ENCODE data around the gene CSPG4.
"Not testable (repeated sequence)": the region's sequence is repeated elsewhere in the genome, so short reads cannot be mapped to it uniquely, and the experiment has no call there.

CSPG4 gene

GRCh38 chr15:75648156-75649000, 64.3 kb downstream of the CSPG4 start:
- DNase-seq (ENCODE audit: low read depth) = no peak

DNA sequence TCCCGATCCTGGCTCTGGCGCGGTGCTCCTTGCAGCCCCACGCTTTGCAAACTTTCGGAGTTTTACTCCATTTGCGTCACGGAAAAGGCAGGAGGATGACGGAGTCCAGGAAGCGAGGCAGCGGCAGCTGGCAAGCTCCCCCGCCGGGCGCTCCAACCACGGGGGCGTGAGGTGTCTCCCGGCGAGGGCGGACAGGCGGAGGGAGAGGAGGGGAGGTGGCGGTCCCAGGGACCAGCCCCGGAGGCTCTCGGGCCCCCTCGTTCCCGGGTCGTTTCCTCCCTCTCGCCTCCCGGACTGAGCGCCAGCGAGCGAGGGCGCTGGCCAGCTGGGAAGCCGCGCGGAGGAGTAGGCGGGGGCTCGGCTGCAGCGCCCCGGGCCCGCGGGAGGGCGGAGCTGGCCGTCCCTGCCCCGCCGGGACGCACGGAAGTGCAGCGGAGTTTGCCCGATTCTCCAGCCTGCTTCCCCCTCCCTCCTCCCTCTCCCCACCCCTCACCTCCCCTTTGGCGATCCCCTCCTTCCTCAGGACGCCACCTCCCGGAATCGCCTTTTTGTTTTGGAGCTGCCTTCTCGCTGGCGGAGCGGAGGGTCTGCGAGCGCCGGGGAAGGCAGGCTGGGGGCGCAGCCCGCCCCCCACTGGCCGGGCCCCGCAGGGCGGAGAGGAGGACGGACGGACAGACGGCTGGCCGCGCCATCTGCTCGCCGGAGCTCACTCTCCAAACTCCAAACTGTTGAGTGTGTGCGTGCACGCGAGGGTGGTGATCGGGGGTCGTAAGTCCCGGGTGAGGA, 65.1 kb downstream of the CSPG4 start, which contains the start of gene SNX33:
SNX33 (plus strand) TSS at position 543 of the 786 bp plus-strand sequence. CDS start 1,191 bp downstream, outside the sequence.
- peak; percentile 37 for DNase-seq (ENCODE audit: low read depth)

DNA sequence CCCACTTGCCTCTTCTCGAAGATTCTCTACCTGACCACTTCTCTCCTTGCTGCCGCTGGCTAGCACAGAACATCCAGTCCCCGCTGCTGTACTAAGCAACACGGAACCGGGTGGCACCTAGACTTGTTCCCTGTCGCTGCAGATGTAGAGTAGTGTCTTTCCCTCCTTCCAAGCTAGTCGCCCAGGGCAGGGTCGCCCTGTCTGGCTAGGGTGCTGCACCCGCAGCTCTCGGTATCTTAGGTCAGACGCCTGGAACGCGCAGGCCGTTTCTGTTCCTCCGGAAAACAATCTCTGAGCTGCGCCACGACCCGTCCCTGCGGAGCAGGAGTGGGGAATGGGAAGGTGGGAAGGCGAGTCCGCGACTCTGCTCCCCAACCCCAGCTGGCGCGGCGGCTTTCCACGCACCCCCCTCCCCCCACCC, 65.7 kb downstream of the CSPG4 start:
- DNase-seq (ENCODE audit: low read depth) = no peak

- no peak for DNase-seq (ENCODE audit: low read depth)
These were observed 66.3 kb downstream of the CSPG4 start for GRCh38 chr15:75646112-75646943.

DNA sequence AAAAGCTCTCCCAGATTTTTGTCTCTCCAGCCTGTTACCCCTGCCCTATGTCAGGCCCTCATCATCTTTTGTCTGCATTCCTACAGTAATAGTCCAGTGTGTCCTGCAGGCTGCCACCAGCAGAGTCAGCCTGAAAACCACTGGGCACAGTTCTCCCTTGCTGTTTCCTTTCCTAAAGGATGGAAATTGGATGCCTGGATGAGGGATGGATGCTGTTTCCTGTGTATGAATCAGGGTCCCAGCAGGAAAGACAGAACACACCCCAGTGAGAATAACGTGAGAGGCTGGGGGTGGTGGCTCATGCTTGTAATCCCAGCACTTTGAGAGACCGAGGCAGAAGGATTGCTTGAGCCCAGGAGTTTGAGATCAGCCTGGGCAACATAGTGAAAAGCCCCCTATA, 68.3 kb downstream of the CSPG4 start:
- no peak for DNase-seq (ENCODE audit: low read depth)

- DNase-seq (ENCODE audit: low read depth) = no peak
These were observed 71.0 kb downstream of the CSPG4 start for GRCh38 chr15:75641603-75642002.

DNA sequence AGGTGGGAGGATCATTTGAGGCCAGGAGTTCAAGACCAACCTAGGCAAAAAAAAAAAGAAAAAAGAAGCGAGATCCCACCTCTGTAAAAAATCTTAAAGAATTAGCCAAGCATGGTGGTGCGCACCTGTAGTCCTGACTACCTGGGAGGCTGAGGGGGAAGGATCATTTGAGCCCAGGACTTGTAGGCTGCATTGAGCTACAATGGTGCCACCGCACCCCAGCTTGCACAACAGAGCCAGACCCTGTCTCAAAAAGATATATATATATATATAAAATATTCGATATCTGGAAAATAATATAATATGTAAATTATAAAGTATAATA, 71.5 kb downstream of the CSPG4 start:
- DNase-seq (ENCODE audit: low read depth) = no peak

DNA sequence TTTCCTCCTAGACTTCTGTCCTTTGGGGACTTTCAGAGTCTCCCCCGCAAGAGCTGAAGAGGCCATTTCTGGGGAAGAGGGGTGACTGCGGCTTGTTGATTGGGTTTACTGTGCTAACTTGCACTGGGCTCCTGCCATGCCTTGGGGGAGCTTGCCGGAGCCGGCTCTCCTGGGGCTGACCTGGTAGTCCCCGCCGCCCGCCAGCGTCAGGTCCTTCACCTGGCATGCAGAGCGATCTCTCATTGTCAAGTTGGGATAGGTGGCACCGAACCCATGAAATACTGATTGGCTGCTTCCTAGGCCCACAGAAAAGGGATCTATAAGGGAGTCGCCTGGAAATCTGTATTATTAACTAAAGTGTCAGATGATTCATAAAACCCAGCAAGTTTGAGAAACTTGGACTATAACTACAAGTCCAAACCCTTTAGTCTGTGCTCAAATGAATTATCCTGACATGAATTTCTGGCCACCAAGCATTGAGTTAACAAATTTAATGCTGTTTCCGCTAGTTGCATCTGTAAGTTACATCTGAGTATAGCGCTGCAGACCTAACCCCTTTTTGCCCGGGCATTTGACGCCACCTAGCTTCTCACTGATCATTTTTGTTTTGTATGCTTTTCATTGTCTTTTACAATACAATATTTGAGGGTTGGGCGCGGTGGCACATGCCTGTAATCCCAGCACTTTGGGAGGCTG, 72.0 kb downstream of the CSPG4 start:
- DNase-seq (ENCODE audit: low read depth) = peak; percentile 41

DNA sequence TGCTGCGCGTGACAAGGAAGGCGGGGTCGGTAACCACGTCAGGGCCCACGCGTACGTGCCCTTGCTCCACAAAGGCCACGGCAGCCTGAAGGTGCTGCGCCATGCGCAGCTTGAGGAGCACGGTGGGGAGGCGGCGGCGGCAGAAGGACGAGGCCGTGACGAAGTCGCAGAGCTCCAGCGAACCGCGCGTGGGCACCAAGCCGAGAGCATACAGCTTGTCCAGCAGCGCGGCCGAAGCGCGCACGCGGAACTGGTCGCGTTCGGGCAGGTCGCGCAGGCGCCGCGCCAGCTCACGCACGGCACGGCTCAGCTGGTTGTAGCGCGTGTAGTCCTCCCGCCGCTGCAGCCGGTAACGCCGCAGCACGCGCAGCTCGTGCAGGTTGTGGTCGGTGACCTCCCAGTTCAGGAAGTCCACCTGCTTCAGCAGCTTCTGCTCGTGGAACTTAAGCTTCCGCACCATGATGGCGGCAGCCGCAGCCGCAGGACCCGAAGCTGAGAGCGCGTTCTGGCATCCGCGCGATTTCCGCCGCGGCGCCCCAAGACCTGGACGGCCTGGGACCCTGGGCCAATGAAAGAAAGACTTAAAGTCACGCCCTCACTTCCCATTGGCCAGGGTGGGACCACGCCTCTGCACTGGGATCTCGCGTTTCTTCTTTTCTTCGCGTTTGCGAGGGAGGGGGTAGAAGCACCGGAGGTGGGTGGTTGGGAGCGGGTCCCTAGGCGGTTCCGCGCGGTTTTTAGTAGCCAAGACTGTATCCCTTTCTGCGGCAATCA, 72.8 kb downstream of the CSPG4 start, which contains the start of gene IMP3:
IMP3 (minus strand) TSS at position 516 of the 774 bp plus-strand sequence; CDS start at position 460, 56 bp downstream.
- DNase-seq (ENCODE audit: low read depth) = peak; percentile 89

DNA sequence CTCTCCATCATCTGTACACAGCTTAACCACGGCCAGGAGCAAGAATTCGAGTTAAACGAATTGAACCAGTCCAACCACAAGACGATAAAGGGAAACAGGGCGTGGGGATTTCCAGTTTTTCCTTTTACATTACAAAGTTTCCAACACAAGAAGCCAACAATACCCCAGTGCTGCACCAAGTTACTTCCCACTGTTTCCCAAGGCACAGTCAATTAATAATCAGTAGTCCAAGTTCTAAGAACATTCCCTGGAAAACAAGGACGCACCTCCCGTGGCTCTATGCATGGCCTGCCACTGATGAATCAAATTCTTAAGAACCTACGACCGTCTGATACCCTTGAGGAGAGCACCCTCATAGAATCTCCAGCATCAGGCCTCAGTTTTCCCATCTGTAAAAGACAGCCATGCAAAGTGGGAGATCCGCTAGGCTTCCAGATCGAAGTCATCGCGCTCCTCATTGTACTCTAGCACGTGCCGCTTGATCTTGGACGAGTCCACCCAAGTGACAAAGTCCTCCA, 73.4 kb downstream of the CSPG4 start:
- no peak for DNase-seq (ENCODE audit: low read depth)

GRCh38 chr15:75637245-75638009, 75.2 kb downstream of the CSPG4 start:
- DNase-seq (ENCODE audit: low read depth) = no peak

- DNase-seq (ENCODE audit: low read depth) = no peak
These were observed 76.6 kb downstream of the CSPG4 start for GRCh38 chr15:75636026-75636425.

- not testable (repeated sequence) for DNase-seq (ENCODE audit: low read depth)
These were observed 78.7 kb downstream of the CSPG4 start for GRCh38 chr15:75633922-75634321.

DNA sequence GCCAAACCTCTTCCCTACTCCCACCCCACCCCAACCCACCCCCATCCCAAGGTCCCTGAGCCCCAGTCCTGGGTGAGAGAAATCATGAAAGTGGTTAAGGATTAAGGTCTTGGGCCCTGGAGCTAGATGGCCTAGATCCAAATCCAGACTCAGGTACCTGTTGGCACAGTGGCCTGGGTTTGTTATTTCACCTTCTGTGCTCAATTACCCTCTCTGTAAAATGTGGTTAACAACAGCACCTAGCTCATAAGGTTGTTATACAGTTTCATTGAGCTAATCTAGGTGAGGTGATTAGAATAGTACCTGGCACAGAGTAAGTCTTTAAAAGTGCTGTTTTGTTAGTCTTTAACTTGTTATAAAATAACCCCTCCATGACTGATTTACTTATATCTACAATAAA, 80.7 kb downstream of the CSPG4 start:
- no peak for DNase-seq (ENCODE audit: low read depth)

GRCh38 chr15:75625542-75626347, 86.9 kb downstream of the CSPG4 start, which contains the start of gene SNUPN:
Gene SNUPN (minus strand): TSS chr15:75625725. CDS start chr15:75621051, 4,674 bp downstream.
- peak; percentile 86 for DNase-seq (ENCODE audit: low read depth)

Measured in T follicular helper cell (primary cell).